HG03432 (cell line): Measurements from ENCODE around the gene PVALEF.

Experiments
- ATAC-seq: cut with Tn5 transposase; IDR thresholded peaks from one replicate; pipeline ENCODE4 v1.9.1; 2021; ENCODE audit warnings: mild to moderate bottlenecking, moderate library complexity; ENCODE audit not compliant: unreplicated experiment

The PVALEF gene

DNA sequence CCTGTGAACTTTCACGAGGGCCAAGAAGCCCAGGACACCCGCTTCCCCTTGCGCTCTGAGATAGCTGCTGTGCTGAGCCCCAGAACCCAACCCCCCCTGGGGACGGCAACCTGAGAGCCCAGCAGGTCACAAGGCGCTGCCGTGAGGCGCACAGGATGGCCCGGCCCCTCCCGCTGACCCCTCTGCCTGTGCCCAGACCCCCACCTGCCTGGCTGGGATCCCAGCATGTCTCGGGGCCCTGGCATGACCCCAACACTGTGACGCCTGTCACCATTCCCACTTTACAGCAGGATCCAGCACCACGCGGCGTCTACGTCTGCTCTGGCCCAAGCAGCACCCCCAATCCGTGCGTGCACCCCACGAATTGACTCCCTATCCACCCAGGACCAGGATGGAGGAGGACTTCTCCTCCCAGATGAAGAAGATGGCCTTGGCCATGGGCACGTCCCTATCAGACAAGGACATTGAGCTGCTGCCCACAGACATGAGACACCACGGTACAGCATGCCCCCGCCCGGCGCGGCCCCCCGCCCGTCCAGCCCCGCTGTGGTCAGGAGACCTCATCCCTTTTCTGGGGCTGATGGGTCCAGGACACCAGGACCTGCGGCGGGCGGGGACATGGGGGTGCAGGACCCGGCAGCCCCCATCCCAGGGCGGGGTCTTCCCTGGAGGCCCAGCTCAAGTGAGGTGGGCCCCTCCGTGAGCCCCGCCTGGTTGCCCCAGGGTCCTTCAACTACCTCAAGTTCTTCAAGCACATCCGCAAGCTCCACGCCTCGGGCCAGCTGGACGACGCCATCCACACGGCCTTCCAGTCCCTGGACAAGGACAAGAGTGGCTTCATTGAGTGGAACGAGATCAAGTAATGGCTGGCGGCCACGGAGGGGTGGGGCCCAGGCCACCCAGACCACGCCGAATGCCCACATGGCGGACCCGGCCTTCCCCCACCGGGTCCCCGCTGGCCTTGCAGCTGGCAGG is 15.8 kb downstream of the PVALEF start:
- no peak for ATAC-seq

DNA sequence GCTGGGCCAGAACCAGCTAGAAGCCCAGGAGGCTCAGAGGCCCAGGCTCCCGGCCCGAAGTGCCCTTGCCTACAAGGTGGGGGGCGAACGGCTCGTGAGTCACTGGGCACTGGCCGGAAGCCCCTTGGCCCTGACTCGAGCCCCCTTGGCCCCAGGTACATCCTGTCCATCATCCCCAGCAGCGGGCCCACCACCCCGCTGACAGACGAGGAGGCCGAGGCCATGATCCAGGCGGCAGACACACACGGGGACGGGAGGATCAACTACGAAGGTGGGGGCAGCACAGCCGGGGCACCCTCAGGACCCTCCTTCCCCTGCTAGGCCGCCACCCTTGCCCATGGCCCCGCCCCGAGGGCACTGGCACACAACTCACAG is 16.5 kb downstream of the PVALEF start:
- ATAC-seq, result no peak

DNA sequence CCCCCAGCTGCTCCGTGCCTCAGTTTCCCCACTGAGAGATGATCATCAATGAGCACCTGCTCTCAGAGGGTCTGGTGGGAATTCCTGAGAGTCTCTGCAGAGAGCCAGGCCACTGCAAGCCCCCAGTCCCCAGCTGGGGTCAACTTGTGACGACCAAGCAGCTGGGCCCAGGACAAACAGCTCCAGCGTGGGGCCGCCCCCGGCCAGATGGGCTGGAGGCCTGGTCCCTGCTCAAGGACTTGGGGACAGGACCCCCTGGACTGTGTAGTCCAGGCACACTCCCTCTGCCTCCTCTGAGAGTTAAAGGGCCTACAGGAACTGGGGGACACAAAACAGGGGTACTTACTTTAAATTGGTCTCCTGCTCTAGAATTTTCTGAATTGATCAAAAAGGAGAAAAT is 17.3 kb downstream of the PVALEF start:
- no peak for ATAC-seq

GRCh38 chr17:81183316-81183715 is 18.0 kb downstream of the PVALEF start:
- no peak for ATAC-seq

DNA sequence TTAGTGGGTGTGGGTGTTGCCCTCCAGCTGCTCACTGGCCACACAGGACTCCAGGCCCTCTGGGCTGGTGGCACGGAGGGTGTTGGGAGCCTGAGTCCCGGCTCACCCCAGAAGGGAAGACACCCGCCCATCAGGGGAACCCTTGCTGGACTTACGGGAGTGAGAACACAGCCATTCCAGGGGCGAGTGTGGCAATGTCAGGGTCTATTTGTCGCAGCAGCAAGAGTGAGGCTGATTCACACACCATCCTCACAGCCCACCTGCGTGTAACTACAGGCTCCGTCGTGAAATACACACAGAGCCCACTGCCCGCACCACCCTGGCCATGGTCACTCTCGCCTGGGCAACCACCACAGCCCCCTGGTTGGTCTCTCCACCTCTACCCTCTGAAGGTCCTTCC is 18.5 kb downstream of the PVALEF start:
- ATAC-seq, result no peak

DNA sequence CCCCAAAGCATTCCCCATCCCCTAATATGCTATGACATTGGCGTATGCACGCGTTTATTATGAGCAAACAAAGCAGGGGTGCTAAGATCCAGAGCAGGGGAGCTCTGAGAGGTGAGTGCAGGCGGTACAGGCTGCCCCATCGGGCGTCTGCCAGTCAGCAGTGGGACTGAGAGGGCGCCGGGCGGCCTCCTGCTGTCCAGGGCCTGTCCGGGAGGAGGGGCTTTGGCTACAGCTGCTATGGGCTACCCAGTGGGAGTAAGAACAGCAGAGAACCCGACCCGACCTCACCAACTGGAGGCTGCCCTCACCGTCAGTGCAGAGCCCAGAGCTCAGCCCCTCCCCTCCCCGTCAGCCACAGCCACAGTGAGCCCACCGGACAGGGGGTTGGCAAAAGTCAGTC is 19.2 kb downstream of the PVALEF start:
- ATAC-seq, result no peak

DNA sequence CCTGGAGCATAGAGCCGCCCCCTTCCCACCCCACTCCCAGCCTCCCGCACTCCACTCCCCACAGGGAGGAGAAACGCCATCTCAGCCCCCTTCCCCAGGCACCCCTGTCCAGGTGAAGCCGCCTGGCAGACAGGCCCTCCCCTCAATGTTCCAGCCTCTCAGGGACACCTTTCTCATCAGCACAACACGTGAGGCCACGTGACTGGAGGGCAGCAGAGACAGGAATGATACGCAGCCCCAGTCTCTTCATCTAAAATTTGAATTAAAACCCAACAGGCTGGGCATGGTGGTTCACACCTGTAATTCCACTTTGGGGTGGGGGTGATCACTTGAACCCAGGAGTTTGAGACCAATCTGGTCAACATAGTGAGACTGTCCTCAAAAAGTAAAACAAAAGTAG is 20.9 kb downstream of the PVALEF start:
- ATAC-seq, result no peak

GRCh38 chr17:81187120-81187519 is 21.8 kb downstream of the PVALEF start:
- no peak for ATAC-seq

- ATAC-seq, result no peak
These were observed 22.5 kb downstream of the PVALEF start for GRCh38 chr17:81187586-81188490.

- ATAC-seq, result no peak
These were observed 23.2 kb downstream of the PVALEF start for GRCh38 chr17:81188491-81188840.

DNA sequence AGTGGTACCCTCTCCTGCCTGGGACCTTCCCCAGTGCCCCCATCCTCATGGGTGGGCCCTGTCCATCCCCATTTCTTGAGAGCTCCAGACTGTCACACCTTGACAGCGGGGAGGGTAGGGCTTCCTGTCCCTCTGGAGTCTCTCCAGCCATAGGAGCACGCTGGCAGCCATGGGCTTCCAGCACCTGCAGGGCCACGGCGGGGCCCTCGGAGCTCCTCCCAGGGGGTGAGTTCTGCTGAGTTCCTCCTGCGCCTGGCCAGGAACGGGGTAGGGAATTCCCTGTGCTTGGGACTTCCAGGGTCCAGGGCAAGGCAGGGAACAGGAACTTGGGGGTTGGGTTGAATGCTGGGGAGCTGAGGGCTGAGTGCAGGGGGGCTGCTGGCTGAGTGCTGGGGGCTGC is 23.7 kb downstream of the PVALEF start:
- no peak for ATAC-seq

DNA sequence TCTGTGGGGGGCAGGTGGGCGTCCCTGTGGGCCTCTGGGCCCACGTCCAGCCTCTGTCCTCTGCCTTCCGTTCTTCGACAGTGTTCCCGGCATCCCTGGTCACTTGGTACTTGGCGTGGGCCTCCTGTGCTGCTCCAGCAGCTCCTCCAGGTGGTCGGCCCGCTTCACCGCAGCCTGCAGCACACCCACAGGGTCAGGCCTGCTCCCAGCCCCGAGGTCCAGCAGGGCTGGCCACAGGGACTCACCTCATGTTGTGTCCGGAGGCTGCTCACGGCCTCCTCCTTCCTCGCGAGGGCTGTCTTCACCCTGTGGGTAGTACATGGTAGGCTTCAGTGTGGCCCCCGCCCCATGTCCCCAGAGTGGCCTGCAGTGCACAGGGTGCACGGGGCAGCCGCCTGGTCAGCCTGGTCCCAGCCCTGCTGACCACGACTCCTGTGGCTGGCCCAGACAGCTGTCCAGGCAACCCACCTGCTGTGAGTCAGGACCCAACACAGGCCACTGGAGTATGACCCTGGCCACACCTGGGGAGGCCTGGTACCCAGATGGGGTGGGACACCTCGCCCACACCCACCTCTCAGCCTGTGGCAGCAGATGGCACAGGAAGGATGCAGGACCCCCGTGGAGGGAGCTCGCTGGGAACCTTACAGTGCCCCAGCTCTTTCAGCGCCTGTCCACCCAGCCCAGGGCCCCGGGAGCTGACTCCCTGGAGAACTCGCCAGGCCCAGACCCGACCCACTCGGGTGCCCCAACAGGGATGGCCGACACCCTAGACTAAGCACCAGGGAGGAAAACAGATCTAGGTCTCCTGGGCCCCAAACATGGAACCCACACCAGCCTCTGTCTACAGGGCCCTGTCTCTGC is 24.6 kb downstream of the PVALEF start:
- no peak for ATAC-seq

GRCh38 chr17:81190591-81190990 is 25.3 kb downstream of the PVALEF start:
- ATAC-seq, result no peak

GRCh38 chr17:81191116-81191515 is 25.8 kb downstream of the PVALEF start:
- ATAC-seq, result no peak

DNA sequence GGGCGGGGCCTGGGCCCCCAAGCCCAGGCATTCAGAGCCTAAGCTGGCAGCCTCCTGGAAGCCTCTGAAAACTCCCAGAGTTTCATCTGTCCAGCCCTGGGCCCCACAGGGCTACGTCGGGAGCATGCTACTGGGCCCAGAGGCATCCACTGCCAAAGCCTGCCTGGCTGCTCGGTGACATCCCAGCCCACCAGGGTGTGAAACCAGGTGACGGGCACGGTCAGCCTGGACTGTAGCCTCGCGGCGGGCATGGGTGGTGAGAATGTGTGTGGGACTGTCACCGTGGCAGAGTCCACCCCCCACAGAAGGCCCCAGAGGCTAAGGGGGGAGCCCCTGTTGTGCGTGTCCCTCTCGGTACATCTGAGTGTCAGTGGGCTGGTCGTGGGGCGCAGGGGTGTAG is 26.3 kb downstream of the PVALEF start:
- no peak for ATAC-seq

GRCh38 chr17:81192386-81193050 is 27.2 kb downstream of the PVALEF start:
- no peak for ATAC-seq

DNA sequence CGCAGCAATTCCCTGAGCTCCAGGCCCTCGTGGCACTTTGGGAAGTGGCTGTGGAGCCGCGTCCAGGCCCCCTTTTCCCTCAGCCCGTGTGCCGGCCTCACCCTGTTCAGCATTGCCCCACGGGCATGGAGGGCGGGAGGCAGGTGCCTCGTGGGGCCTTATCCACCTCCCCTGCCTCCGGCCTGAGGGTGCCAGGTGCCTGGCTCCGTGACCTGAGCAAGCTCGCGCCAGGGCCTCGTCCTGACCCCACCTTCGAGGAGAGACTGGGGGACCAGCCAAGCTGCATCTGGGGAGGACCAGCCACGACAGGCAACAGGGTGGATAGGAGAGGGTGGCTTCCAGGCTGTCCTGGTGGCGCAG is 27.7 kb downstream of the PVALEF start:
- ATAC-seq, result no peak

- no peak for ATAC-seq
These were observed 28.3 kb downstream of the PVALEF start for GRCh38 chr17:81193470-81194224.

- ATAC-seq, result no peak
These were observed 29.0 kb downstream of the PVALEF start for GRCh38 chr17:81194225-81194760.
